ENCODE data around the gene DPYSL4. TPM values are rescaled to one million over a fixed set of nuclear protein-coding genes. Genes with fewer than 3 reads are reported as not detected.
A peak's percentile ranks its signal among the peaks of the same experiment; 100 is the strongest.

Gene DPYSL4
- total RNA-seq, 6 experiments from 2014 or later: 0.24 to 0.31 (median 0.25) TPM; not detected in 3

DNA sequence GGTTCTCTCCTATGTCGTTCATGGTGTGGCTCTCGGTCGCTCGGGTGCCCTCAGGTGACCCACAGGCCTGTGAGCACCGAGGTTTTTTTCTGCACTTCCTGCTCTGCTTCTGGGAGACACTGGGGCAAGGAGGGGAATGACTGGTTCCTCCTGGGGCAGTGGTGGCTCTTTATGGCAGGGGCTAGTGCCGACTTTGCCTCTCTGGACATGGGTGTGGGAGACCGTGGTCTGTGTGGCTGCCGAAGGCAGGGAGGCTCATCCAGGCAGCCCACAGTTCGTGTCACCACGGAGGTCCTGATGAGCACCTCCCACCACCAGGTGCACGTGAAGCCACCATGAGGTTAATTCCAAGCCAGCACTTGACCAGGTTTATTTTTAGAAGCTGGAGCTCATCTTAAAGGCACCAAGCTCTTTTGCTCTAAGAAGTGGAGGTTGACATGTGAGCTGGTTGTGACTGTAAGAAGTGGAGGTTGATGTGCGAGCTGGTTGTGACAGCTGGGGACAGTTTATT lies 24.7 kb upstream of the DPYSL4 start:
- WGBS (ENCODE audit: insufficient coverage, low coverage, low lambda C conversion rate, missing lambda C conversion rate): 21% methylated on average over 7 of the region's 12 CpGs
- H3K4me3 ChIP-seq: no peak overlapping the region
- no peaks in the 10 kb centered on the region for H3K9me3 ChIP-seq
- intact Hi-C loops (cut with DNase I): no loop called here
- no peak overlapping the region for H3K27ac ChIP-seq
- TF ChIP-seq, protein P1, sequence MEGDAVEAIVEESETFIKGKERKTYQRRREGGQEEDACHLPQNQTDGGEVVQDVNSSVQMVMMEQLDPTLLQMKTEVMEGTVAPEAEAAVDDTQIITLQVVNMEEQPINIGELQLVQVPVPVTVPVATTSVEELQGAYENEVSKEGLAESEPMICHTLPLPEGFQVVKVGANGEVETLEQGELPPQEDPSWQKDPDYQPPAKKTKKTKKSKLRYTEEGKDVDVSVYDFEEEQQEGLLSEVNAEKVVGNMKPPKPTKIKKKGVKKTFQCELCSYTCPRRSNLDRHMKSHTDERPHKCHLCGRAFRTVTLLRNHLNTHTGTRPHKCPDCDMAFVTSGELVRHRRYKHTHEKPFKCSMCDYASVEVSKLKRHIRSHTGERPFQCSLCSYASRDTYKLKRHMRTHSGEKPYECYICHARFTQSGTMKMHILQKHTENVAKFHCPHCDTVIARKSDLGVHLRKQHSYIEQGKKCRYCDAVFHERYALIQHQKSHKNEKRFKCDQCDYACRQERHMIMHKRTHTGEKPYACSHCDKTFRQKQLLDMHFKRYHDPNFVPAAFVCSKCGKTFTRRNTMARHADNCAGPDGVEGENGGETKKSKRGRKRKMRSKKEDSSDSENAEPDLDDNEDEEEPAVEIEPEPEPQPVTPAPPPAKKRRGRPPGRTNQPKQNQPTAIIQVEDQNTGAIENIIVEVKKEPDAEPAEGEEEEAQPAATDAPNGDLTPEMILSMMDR (IDR thresholded peaks at IDR 0.05): no peak
- TF ChIP-seq POLR2A (IDR thresholded peaks at IDR 0.05): no peak
- no peak for DNase-seq
- ATAC-seq: no peak
- no peaks in the 10 kb centered on the region for H3K27me3 ChIP-seq
- H3K4me1 ChIP-seq: no peaks in the 10 kb centered on the region
- no peaks in the 10 kb centered on the region for H3K36me3 ChIP-seq

GRCh38 chr10:132162590-132163277 lies 24.0 kb upstream of the DPYSL4 start:
- DNase-seq (peak in 1 of 3 donors; percentile 44), ATAC-seq (peak in 1 of 4 donors; percentile 14)
- TF ChIP-seq, protein P1 (IDR thresholded peaks at IDR 0.05): no peak
- no peak for TF ChIP-seq POLR2A (IDR thresholded peaks at IDR 0.05)
- no peaks in the 10 kb centered on the region for H3K4me1 ChIP-seq
- H3K9me3 ChIP-seq: no peaks in the 10 kb centered on the region
- 34% methylated on average over 4 of the region's 10 CpGs for WGBS (ENCODE audit: insufficient coverage, low coverage, low lambda C conversion rate, missing lambda C conversion rate)
- no peaks in the 10 kb centered on the region for H3K27me3 ChIP-seq
- intact Hi-C loops (cut with DNase I): no loop called here
- no peak overlapping the region for H3K27ac ChIP-seq
- no peaks in the 10 kb centered on the region for H3K36me3 ChIP-seq
- H3K4me3 ChIP-seq: no peak overlapping the region

GRCh38 chr10:132163278-132163765 lies 23.4 kb upstream of the DPYSL4 start:
- H3K27me3 ChIP-seq: no peaks in the 10 kb centered on the region
- no peaks in the 10 kb centered on the region for H3K4me1 ChIP-seq
- H3K4me3 ChIP-seq: no peak overlapping the region
- no peak overlapping the region for H3K27ac ChIP-seq
- ATAC-seq (peak in 2 of 4 donors; percentile 25 to 37), DNase-seq (peak in 1 of 3 donors; percentile 37)
- H3K36me3 ChIP-seq: no peaks in the 10 kb centered on the region
- TF ChIP-seq POLR2A (IDR thresholded peaks at IDR 0.05): no peak
- H3K9me3 ChIP-seq: no peaks in the 10 kb centered on the region
- no CpG with 5 or more reads among the region's 16 CpGs for WGBS (ENCODE audit: insufficient coverage, low coverage, low lambda C conversion rate, missing lambda C conversion rate)
- intact Hi-C loops (cut with DNase I): no loop called here

DNA sequence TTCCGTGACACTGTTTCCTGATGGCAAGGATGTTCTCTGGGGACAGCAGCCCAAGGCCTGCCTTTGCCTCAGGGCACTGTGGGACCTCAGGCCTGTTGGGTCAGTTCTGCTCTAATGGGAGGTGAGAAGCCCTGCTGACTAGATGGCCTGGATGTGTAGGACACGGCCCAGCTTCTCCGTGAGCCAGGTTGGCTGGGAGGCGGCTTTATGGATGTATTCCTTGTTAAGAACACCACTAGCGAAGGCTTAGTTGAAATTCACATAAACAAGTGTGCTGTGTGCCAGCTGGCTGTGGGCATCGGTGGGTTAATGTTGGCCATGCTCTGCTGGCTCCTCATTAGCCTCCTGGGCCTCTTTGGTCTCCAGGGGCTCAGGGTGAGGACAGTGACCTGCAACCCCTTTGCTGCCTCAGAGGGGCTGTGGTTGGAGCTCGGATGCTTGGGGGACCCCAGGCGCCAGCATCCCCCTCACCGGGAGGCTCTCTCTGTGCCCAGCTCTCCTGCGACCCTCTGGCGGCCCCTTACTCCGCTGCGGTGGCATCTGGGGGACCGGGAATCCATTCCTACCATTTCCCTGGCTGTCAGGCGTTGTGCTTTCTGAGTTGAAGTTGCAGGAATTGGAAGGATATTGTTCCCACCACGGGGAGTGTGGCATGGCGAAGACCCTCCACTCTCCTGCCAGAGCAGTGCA lies 22.8 kb upstream of the DPYSL4 start:
- Histone ChIP-seq H3K9me3 (no peaks in the 10 kb centered on the region), H3K4me3 (no peak overlapping the region), H3K4me1 (no peaks in the 10 kb centered on the region), H3K27ac (no peak overlapping the region), H3K36me3 (no peaks in the 10 kb centered on the region), H3K27me3 (no peaks in the 10 kb centered on the region)
- intact Hi-C loops (cut with DNase I): no loop called here
- WGBS (ENCODE audit: insufficient coverage, low coverage, low lambda C conversion rate, missing lambda C conversion rate): 78% methylated on average over 6 of the region's 17 CpGs
- TF ChIP-seq POLR2A (IDR thresholded peaks at IDR 0.05): no peak
- TF ChIP-seq, protein P1 (IDR thresholded peaks at IDR 0.05): no peak
- ATAC-seq: no peak
- DNase-seq: no peak

Measured in right lobe of liver (tissue), 6 donors.